Brain microvascular endothelial cell (primary cell): ENCODE measurements around the gene TNFRSF18.

ENCODE experiments used
- DNase-seq: peaks from one replicate; pipeline ENCODE4 v3.0.0-alpha.2; 2020
- H3K27ac ChIP-seq: fragments of 250-450 bp; sonication (Bioruptor Pico); 2 replicates; pipeline ENCODE4 v1.5.1; 2020; ENCODE audit warnings: mild to moderate bottlenecking, moderate library complexity
- H3K27me3 ChIP-seq: fragments of 250-450 bp; sonication (Bioruptor Pico); replicated peaks from 2 replicates; pipeline ENCODE4 v1.5.1; 2020; ENCODE audit warnings: mild to moderate bottlenecking
- H3K36me3 ChIP-seq: fragments of 250-450 bp; sonication (Bioruptor Pico); replicated peaks from 2 replicates; pipeline ENCODE4 v1.5.1; 2020; ENCODE audit warnings: mild to moderate bottlenecking
- H3K4me3 ChIP-seq: 2 replicates; pipeline ENCODE4 v1.5.1; 2011; ENCODE audit warnings: low read depth, mild to moderate bottlenecking, control low read depth, low read length, moderate library complexity
- in situ Hi-C: cut with HindIII; loops from 2 replicates; pipeline ENCODE4 v1.10.0; 2017; ENCODE audit warnings: low sequenced_read_pairs, low pct_ligation_motif_present
- TF ChIP-seq, protein P1 (sequence below): IDR thresholded peaks from 2 replicates; pipeline ENCODE4 v1.5.1; 2011; ENCODE audit warnings: low read depth, mild to moderate bottlenecking, moderate library complexity, low read length, control low read depth, inconsistent platforms; ENCODE audit errors: missing control alignments

Gene TNFRSF18

DNA sequence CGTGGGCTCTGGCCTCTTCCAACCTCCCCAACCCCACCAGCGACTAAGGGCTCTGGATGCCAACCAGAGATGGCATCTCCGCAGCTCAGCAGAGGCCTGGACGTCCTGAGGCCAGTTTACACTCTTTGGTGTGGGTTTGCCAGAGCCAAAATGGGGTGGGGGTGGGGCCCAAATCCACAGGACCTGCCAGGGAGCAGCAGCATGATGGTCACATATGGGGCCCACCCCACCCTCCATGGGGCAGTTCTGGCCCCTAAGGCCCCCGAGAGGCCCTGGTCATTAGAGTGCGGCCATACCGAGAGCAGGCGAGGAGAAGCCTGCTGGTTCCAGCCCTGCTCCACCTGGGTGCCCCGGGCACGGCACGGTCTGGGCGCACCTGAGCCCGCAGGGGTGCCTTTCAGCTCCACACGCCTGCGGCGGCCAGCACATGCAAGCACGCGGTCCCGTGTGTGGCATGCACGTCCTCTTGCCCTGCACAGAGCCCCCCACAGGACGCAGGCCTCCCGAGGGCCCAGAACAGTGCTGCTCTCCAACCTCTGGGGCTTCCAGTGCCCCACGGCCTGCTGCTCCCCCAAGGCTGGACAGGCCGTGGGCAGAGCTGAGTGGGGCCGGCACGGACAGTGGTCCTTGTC lies 35.3 kb upstream of the TNFRSF18 start:
- Histone ChIP-seq H3K36me3 (no peaks in the 10 kb centered on the region), H3K27me3 (no peaks in the 10 kb centered on the region), H3K27ac (no peak overlapping the region), H3K4me3 (no peak overlapping the region)
- DNase-seq, result no peak
- in situ Hi-C loops, result no loop called here
- TF ChIP-seq, protein P1, sequence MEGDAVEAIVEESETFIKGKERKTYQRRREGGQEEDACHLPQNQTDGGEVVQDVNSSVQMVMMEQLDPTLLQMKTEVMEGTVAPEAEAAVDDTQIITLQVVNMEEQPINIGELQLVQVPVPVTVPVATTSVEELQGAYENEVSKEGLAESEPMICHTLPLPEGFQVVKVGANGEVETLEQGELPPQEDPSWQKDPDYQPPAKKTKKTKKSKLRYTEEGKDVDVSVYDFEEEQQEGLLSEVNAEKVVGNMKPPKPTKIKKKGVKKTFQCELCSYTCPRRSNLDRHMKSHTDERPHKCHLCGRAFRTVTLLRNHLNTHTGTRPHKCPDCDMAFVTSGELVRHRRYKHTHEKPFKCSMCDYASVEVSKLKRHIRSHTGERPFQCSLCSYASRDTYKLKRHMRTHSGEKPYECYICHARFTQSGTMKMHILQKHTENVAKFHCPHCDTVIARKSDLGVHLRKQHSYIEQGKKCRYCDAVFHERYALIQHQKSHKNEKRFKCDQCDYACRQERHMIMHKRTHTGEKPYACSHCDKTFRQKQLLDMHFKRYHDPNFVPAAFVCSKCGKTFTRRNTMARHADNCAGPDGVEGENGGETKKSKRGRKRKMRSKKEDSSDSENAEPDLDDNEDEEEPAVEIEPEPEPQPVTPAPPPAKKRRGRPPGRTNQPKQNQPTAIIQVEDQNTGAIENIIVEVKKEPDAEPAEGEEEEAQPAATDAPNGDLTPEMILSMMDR, result no peak

DNA sequence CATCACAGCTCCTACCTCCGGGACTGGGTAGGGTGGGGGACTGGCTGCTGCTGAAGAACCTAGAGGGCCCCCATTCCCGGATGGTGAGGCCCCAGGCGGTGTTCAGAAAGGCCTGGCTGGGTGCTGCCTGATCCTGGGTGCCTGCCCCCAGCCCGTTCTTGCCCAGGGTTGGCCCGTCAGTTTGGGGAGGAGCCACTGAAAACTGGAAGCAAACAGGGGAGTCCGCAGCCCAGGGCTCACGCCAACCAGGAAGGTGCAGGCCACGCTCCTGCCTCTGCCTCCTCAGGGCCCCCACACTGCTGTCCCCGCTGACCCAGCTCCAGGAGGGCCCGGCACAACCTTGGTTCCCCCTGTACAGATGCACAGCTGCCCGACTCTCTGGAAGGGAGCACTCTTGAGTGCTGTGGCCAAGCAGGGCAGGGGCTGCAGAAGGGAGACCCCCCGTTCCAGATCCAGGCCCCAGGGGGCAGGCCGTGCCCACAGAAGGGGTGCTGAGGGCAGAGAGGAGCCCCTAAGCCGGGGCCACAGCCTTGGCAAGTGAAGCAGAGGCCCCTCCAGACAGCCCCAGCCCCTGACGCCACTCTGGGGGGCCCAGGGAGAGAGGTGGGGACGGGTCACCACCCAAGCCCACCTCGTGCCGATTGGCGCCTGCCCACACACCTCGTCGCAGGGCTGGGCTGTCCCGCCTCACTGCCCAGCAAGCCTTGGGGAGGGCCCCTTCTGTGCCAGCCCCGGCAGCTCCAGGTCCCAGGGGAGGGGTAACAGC lies 34.6 kb upstream of the TNFRSF18 start:
- Histone ChIP-seq H3K27ac (no peak overlapping the region), H3K36me3 (no peaks in the 10 kb centered on the region), H3K4me3 (no peak overlapping the region), H3K27me3 (no peaks in the 10 kb centered on the region)
- in situ Hi-C loops, result no loop called here
- DNase-seq, result no peak
- TF ChIP-seq, protein P1, result no peak

DNA sequence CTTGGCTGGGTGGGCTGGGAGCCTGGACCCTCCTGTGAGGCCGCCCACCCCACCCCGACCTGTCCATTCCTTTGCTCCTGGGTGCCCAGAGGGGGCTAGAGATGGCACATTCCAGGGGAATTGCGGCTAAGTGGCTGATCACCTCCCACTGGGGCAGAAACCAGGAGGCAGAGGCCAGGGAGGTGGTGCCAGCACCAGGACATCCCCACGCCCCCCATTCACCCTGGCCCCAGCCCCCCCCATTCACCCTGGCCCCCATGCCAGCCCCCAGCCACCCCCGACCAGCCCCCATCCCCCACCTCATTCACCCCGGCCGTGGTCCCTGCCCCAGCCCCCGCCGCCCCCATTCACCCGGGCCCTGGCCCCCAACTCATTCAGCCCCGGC lies 33.9 kb upstream of the TNFRSF18 start:
- TF ChIP-seq, protein P1, result no peak
- in situ Hi-C loops, result no loop called here
- DNase-seq, result no peak
- H3K27ac ChIP-seq, result no peak overlapping the region
- H3K4me3 ChIP-seq, result no peak overlapping the region
- no peaks in the 10 kb centered on the region for H3K36me3 ChIP-seq
- no peaks in the 10 kb centered on the region for H3K27me3 ChIP-seq

DNA sequence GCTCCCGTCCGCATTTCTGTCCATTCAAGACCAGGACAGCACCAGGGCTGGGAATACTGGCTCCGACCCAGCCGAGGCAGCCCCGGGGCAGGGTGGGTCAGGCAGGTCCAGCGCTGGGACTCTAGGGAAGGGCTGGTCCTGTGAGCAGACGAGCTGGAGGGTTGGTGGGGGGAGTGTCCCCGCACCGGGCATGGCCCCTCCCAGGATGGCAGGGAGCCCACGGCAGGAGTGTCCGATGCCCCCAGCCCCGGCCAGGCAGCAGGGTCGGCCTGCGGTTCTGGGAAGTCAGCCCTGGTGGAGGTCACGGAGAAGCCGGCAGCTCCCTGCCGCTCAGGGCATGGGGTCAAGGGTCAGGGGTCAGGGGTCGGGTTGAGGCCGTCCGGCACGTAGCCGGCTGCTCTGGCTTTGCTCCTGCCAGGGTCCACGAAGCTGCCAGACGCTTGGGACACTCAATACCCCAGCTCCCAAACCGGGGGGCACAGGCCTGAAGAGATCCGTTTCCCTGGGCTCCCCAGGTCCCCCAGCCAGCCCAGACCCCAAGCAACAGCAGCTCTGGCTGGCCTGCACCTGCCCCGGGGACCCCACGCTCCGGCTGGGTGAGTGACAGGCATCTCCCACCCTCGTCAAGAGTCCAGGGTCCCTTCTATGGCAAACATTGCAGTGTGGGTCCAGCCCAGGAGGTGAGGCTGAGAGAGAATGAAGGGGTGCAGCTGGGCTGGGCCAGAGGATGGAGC lies 33.4 kb upstream of the TNFRSF18 start:
- no peak overlapping the region for H3K4me3 ChIP-seq
- in situ Hi-C loops, result no loop called here
- TF ChIP-seq, protein P1, result no peak
- no peak for DNase-seq
- H3K27me3 ChIP-seq, result no peaks in the 10 kb centered on the region
- H3K27ac ChIP-seq, result no peak overlapping the region
- H3K36me3 ChIP-seq, result no peaks in the 10 kb centered on the region

DNA sequence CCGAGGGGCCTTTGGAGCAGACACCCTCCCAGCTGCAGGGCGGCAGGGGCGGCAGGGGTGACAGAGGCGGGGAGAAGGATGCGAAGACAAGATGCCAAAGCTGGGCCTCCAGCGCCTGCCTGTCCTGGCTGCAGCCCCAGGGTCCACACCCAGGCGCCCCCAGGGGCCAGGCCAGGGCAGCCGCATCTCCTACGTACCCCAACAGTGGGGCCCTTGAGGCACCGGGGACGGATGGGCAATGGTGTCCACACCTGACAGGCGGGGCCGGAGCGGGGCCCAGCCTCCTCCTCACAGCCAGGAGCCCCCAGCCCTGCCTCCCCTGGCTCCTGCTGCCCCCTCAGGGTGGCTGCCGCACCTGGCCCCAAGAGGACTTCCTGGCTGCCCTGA lies 32.8 kb upstream of the TNFRSF18 start:
- TF ChIP-seq, protein P1, result no peak
- no peak for DNase-seq
- in situ Hi-C loops, result no loop called here
- no peaks in the 10 kb centered on the region for H3K27me3 ChIP-seq
- no peaks in the 10 kb centered on the region for H3K36me3 ChIP-seq
- no peak overlapping the region for H3K27ac ChIP-seq
- no peak overlapping the region for H3K4me3 ChIP-seq
